Keratinocyte (primary cell): ENCODE measurements around the gene SLC22A3. TPM values are rescaled to one million over a fixed set of nuclear protein-coding genes. Genes with fewer than 3 reads are reported as not detected.

Experiments
- DNase-seq: peaks from one replicate; pipeline ENCODE4 v3.0.0-alpha.2; 2011; ENCODE audit warnings: low read depth, missing footprints, low spot score
- FAIRE-seq: peaks from 2 replicates; lab custom pipeline; 2011; peaks lifted over from hg19 to GRCh38; lab: Jason Lieb, UNC
- H2AFZ ChIP-seq: 2 replicates; pipeline ENCODE4 v1.6.0; 2012; ENCODE audit warnings: low read length, control low read depth, inconsistent platforms; ENCODE audit not compliant: control insufficient read depth
- H3K27ac ChIP-seq: 2 replicates; pipeline ENCODE4 v1.5.1; 2011; ENCODE audit warnings: low read length; ENCODE audit not compliant: control insufficient read depth, insufficient read depth
- H3K27me3 ChIP-seq: 3 replicates; pipeline ENCODE4 v1.6.0; 2011; ENCODE audit warnings: low read length; ENCODE audit not compliant: control insufficient read depth, insufficient read depth; ENCODE audit errors: extremely low read depth
- H3K36me3 ChIP-seq, 2 experiments: 2 replicates in 1 of 2; 3 replicates in 1 of 2; pipeline ENCODE4 v1.5.1; 2011; ENCODE audit warnings: low read length in 2 of 2, mild to moderate bottlenecking in 1 of 2; ENCODE audit not compliant: control insufficient read depth in 2 of 2, insufficient read depth in 2 of 2; ENCODE audit errors: extremely low read depth in 1 of 2
- H3K4me1 ChIP-seq: 3 replicates; pipeline ENCODE4 v1.5.1; 2011; ENCODE audit warnings: low read length; ENCODE audit not compliant: control insufficient read depth, insufficient read depth; ENCODE audit errors: extremely low read depth
- H3K4me2 ChIP-seq: 3 replicates; pipeline ENCODE4 v1.6.0; 2011; ENCODE audit warnings: low read depth, low read length; ENCODE audit not compliant: control insufficient read depth, insufficient read depth; ENCODE audit errors: extremely low read depth
- H3K4me3 ChIP-seq, 3 experiments: fragments of 200-600 bp in 1 of 3; sonication (generic) in 1 of 3; 2 replicates in 2 of 3; 3 replicates in 1 of 3; pipeline ENCODE4 v1.5.1; 2011 to 2016; ENCODE audit warnings: low read length in 3 of 3, mild to moderate bottlenecking in 3 of 3, control low read depth in 2 of 3, inconsistent platforms in 1 of 3, low read depth in 1 of 3, mixed read lengths in 1 of 3, mixed run types in 1 of 3, moderate library complexity in 1 of 3; ENCODE audit not compliant: control insufficient read depth in 2 of 3, insufficient read depth in 2 of 3; ENCODE audit errors: extremely low read depth in 1 of 3
- H3K79me2 ChIP-seq: 2 replicates; pipeline ENCODE4 v1.6.0; 2012; ENCODE audit warnings: low read length; ENCODE audit not compliant: control insufficient read depth, insufficient read depth
- H3K9ac ChIP-seq: 3 replicates; pipeline ENCODE4 v1.6.0; 2011; ENCODE audit warnings: low read length; ENCODE audit not compliant: control insufficient read depth, insufficient read depth; ENCODE audit errors: extremely low read depth
- H3K9me1 ChIP-seq: 3 replicates; pipeline ENCODE4 v1.6.0; 2011; ENCODE audit warnings: low read length; ENCODE audit not compliant: control insufficient read depth, insufficient read depth; ENCODE audit errors: extremely low read depth
- H3K9me3 ChIP-seq: 2 replicates; pipeline ENCODE4 v1.5.1; 2012; ENCODE audit warnings: low read depth, low read length; ENCODE audit not compliant: control insufficient read depth
- H4K20me1 ChIP-seq: 3 replicates; pipeline ENCODE4 v1.6.0; 2011; ENCODE audit warnings: low read length; ENCODE audit not compliant: control insufficient read depth, insufficient read depth; ENCODE audit errors: extremely low read depth
- EZH2 ChIP-seq: IDR thresholded peaks from one replicate; pipeline ENCODE4 v1.6.1; 2012; ENCODE audit warnings: inconsistent platforms, mild to moderate bottlenecking, low read length, moderate library complexity
- dilution Hi-C: fragments of 300-500 bp; cut with MboI; formaldehyde crosslinking; loops from one replicate; pipeline ENCODE4 v1.7.0; 2020; ENCODE audit warnings: low sequenced_read_pairs; ENCODE audit not compliant: extremely low pct_ligation_motif_present
- polyA plus RNA-seq, 5 experiments: library from polyadenylated mRNA; depleted of rRNA in 3 of 5; stranded (reverse) in 3 of 5; stranded (forward) in 1 of 5; unstranded in 1 of 5; fragments of >200 nt; gene quantifications; 1 replicate in 1 of 5; 2 replicates in 3 of 5; 3 replicates in 1 of 5; pipeline versions ENCODE4 v1.2.1 to v1.2.3, GENCODE V29; 2011 to 2012; ENCODE audit warnings: missing spikeins in 2 of 5, low read depth in 1 of 5, low replicate concordance in 1 of 5
- TF ChIP-seq, protein P1 (sequence below), 3 experiments: IDR thresholded peaks in 1 of 3; conservative IDR thresholded peaks in 1 of 3; optimal IDR thresholded peaks in 1 of 3; 2 replicates in 2 of 3; 3 replicates in 1 of 3; pipeline versions ENCODE3 to v1.5.1; 2011; ENCODE audit warnings: low read length in 3 of 3, mild to moderate bottlenecking in 3 of 3, moderate library complexity in 2 of 3, control low read depth in 1 of 3, inconsistent platforms in 1 of 3; ENCODE audit not compliant: insufficient read depth in 2 of 3; ENCODE audit errors: extremely low read depth in 1 of 3

Gene SLC22A3
- polyA plus RNA-seq, 1 donor (not counting 4 experiments of a cell fraction or from before 2014, with no cell fraction given) = 1.8 TPM

DNA sequence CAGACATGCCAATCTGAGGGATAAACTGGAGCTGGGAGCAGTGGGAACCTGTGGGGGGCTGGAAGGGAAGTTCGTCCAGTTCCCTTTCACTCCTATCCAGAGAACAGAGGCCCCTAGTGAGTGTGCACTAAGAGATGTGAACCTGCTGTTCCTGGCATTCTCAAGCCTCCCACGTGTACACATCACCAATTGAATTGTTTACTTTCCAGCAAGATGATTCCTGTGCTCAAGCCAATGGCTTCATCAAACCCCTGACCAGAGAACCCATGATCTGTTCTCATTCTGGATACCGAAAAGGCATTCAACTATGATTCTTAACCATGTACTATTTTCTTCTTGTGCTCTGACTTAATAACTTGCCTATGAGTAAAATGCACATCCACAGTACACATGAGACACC is 10.2 kb upstream of the SLC22A3 start:
- dilution Hi-C loops = no loop called here

DNA sequence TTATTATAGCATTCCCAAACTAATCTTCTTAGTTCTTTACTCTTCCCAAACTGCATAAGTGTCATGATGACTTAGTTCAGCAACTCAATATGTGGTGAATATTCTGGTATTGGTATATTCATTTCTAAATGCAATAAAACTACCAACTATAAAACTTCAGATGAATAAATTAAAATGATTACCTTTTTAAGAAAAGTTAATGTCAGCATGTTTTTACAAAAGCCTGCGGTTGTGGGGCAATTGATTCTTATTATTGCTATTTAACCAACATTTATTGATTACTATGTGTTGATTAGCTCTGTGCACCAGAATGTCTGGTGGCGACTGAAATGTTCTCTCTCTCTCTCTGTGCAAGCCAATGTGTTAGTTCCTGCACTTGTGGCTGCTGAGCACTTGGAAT is 5.0 kb upstream of the SLC22A3 start:
- TF ChIP-seq, protein P1, sequence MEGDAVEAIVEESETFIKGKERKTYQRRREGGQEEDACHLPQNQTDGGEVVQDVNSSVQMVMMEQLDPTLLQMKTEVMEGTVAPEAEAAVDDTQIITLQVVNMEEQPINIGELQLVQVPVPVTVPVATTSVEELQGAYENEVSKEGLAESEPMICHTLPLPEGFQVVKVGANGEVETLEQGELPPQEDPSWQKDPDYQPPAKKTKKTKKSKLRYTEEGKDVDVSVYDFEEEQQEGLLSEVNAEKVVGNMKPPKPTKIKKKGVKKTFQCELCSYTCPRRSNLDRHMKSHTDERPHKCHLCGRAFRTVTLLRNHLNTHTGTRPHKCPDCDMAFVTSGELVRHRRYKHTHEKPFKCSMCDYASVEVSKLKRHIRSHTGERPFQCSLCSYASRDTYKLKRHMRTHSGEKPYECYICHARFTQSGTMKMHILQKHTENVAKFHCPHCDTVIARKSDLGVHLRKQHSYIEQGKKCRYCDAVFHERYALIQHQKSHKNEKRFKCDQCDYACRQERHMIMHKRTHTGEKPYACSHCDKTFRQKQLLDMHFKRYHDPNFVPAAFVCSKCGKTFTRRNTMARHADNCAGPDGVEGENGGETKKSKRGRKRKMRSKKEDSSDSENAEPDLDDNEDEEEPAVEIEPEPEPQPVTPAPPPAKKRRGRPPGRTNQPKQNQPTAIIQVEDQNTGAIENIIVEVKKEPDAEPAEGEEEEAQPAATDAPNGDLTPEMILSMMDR (optimal IDR thresholded peaks at IDR 0.05 in 1 of 3, IDR thresholded peaks at IDR 0.05 in 1 of 3, conservative IDR thresholded peaks at IDR 0.05 in 1 of 3; ENCODE audit: extremely low read depth in 1 of 3, insufficient read depth in 2 of 3, low read length in 3 of 3) = no peak
- no peak for TF ChIP-seq EZH2
- Histone ChIP-seq H3K4me3 (no peak overlapping the region), H3K79me2 (no peaks in the 10 kb centered on the region), H4K20me1 (no peaks in the 10 kb centered on the region), H3K36me3 (no peaks in the 10 kb centered on the region), H3K4me1 (peaks cover 5% of the 10 kb centered on the region), H3K27me3 (no peaks in the 10 kb centered on the region), H3K9me3 (no peaks in the 10 kb centered on the region), H3K4me2 (no peak overlapping the region), H2AFZ (no peak overlapping the region), H3K9ac (no peak overlapping the region), H3K27ac (no peak overlapping the region), H3K9me1 (no peaks in the 10 kb centered on the region)
- DNase-seq (no peak), FAIRE-seq (no peak)
- dilution Hi-C loops = no loop called here

More for the DNA sequence above, 10.2 kb upstream of the SLC22A3 start:
- Histone ChIP-seq H3K4me1 (peaks cover 13% of the 10 kb centered on the region), H3K9me3 (no peaks in the 10 kb centered on the region), H3K36me3 (no peaks in the 10 kb centered on the region), H3K27ac (no peak overlapping the region), H3K79me2 (no peaks in the 10 kb centered on the region), H3K9me1 (no peaks in the 10 kb centered on the region), H3K4me2 (no peak overlapping the region), H2AFZ (no peak overlapping the region), H3K4me3 (no peak overlapping the region), H3K27me3 (no peaks in the 10 kb centered on the region), H3K9ac (no peak overlapping the region), H4K20me1 (no peaks in the 10 kb centered on the region)
- DNase-seq (no peak), FAIRE-seq (no peak)
- TF ChIP-seq, protein P1 (optimal IDR thresholded peaks at IDR 0.05 in 1 of 3, IDR thresholded peaks at IDR 0.05 in 1 of 3, conservative IDR thresholded peaks at IDR 0.05 in 1 of 3; ENCODE audit: extremely low read depth in 1 of 3, insufficient read depth in 2 of 3, low read length in 3 of 3) = no peak
- TF ChIP-seq EZH2 = no peak
